GM19099 (cell line): Measurements from ENCODE around the gene RETREG3.

Experiments used
- POLR2A ChIP-seq: IDR thresholded peaks from 3 replicates; pipeline ENCODE4 v1.6.1; 2011; ENCODE audit warnings: low read depth; ENCODE audit not compliant: insufficient read length; ENCODE audit errors: extremely low read depth

The RETREG3 gene

GRCh38 chr17:42535155-42536047, 73.8 kb downstream of the RETREG3 start:
- no peak for TF ChIP-seq POLR2A

- TF ChIP-seq POLR2A, result peak; percentile 64
Observed at GRCh38 chr17:42531455-42532354, 77.5 kb downstream of the RETREG3 start.

DNA sequence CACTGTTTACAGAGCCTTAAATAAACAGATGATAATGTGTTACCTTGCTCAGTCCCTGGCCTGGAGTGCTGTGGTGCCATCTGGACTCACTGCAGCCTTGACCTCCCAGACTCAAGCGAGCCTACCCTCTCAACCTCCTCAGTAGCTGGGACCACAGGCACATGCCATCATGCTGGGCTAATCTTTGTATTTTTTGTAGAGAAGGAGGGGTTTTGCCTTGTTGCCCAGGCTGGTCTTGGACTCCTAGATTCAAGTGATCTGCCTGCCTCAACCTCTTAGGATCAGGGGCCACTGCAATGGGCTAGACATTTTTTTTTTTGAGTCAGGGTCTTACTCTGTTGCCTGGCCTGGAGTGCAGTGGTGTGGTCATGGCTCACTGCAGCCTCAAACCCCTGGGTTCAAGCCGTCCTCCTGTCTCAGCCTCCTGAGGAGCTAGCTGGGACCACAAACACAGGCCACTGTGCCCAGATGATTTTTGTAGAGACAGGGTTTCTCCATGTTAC, 78.2 kb downstream of the RETREG3 start:
- no peak for TF ChIP-seq POLR2A
